Measurements from ENCODE around the gene CCNJL.

CCNJL gene

GRCh38 chr5:160221082-160221481 lies 91.3 kb downstream of the CCNJL start:
- no peak for DNase-seq (ENCODE audit: low read depth)

GRCh38 chr5:160219356-160219755 lies 93.0 kb downstream of the CCNJL start:
- no peak for DNase-seq (ENCODE audit: low read depth)

DNA sequence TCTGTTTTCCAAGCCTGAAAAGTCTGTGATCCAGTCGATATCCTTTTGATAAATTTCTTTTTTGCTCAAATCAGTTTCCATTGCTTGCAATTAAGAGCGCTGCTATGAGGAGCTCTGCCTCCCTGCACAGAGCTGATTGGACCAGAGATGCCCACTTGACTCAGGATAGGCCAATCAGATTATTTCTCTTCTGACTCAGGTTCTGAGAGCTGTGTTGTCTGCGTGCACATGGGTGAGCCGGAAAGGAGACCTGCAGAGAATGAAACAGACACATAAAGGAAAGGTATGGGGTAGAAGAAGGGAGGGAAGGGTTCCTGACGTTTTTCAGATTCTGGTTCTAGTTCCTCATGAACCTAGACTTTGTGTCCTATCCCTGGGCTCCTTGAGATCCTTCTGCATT lies 98.8 kb downstream of the CCNJL start:
- no peak for DNase-seq (ENCODE audit: low read depth)

DNA sequence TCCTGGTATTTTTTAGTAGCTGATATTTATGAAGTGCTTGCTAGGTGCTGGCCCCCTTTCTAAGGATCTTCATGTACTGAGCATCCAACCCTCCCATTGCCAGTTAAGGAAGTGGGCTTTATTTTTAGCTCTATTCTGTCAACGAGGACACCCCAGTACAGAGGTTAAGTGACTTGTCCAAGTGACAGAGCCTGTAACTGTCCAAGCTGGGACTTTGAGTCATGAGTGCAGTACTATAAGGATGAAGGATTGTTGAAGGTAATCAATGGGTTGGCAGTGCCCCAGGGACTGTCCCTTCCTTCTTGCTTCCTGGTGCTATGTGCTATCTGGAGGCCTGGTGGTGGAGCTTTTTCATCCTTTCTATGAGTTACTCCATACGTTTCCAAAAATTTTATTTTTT lies 101.0 kb downstream of the CCNJL start:
- DNase-seq (ENCODE audit: low read depth) = no peak

DNA sequence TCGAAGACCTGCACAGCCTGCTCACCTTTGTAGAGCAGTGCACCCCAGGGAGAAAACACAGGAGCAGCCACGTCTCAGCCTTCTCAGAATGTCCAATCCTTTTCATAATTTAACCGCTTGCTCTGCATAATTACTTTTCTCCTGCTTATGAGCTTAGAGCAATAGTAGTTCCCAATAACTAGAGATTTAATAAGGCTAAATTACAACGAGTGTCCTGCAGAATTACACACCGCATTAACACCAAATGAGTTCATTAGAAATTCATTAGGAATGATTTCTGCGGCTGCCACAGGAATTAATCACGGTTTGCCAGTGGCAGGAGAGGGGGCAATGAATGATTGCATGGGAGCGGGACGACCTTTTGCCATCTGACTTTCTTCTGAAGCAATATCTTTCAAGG lies 101.8 kb downstream of the CCNJL start:
- no peak for DNase-seq (ENCODE audit: low read depth)

- no peak for DNase-seq (ENCODE audit: low read depth)
These were observed 102.4 kb downstream of the CCNJL start for GRCh38 chr5:160209917-160210316.

- no peak for DNase-seq (ENCODE audit: low read depth)
These were observed 105.3 kb downstream of the CCNJL start for GRCh38 chr5:160207061-160207460.
